GM18520 (cell line): ENCODE data around the gene APBA2.
"Not testable (repeated sequence)": the region's sequence is repeated elsewhere in the genome, so short reads cannot be mapped to it uniquely, and the experiment has no call there.

Experiments used
- ATAC-seq: cut with Tn5 transposase; IDR thresholded peaks from one replicate; pipeline ENCODE4 v1.9.1; 2021; ENCODE audit not compliant: unreplicated experiment

The APBA2 gene

GRCh38 chr15:28885630-28886430, at the start of gene APBA2:
TSS of gene APBA2 (plus strand) at chr15:28885974. CDS start at chr15:29053885, 167,911 bp downstream.
- no peak for ATAC-seq

- ATAC-seq: not testable (repeated sequence)
Observed at GRCh38 chr15:28840285-28840684, 45.5 kb upstream of the APBA2 start.

GRCh38 chr15:28842210-28842609, 43.6 kb upstream of the APBA2 start:
- not testable (repeated sequence) for ATAC-seq

GRCh38 chr15:28843520-28843919, 42.3 kb upstream of the APBA2 start:
- ATAC-seq: not testable (repeated sequence)

GRCh38 chr15:28844147-28844546, 41.6 kb upstream of the APBA2 start:
- ATAC-seq: not testable (repeated sequence)

GRCh38 chr15:28847247-28847646, 38.5 kb upstream of the APBA2 start:
- not testable (repeated sequence) for ATAC-seq

GRCh38 chr15:28847959-28848358, 37.8 kb upstream of the APBA2 start:
- ATAC-seq: not testable (repeated sequence)

- ATAC-seq: not testable (repeated sequence)
Observed at GRCh38 chr15:28848521-28848920, 37.3 kb upstream of the APBA2 start, which contains the start of gene GOLGA6L7. TSS of gene GOLGA6L7 (minus strand) at chr15:28848644. CDS start at chr15:28848549, 95 bp downstream.

- not testable (repeated sequence) for ATAC-seq
Observed at GRCh38 chr15:28849271-28849670, 36.5 kb upstream of the APBA2 start.

GRCh38 chr15:28849766-28850165, 36.0 kb upstream of the APBA2 start:
- ATAC-seq: not testable (repeated sequence)

- not testable (repeated sequence) for ATAC-seq
Observed at GRCh38 chr15:28853654-28854053, 32.1 kb upstream of the APBA2 start.

GRCh38 chr15:28854578-28854977, 31.2 kb upstream of the APBA2 start:
- ATAC-seq: not testable (repeated sequence)

- ATAC-seq: no peak
Observed at GRCh38 chr15:28861031-28861534, 24.7 kb upstream of the APBA2 start.

GRCh38 chr15:28861589-28862293, 24.0 kb upstream of the APBA2 start:
- not testable (repeated sequence) for ATAC-seq

- no peak for ATAC-seq
Observed at GRCh38 chr15:28868744-28869345, 16.9 kb upstream of the APBA2 start.

GRCh38 chr15:28871168-28871567, 14.6 kb upstream of the APBA2 start:
- ATAC-seq: no peak

- no peak for ATAC-seq
Observed at GRCh38 chr15:28873006-28873405, 12.8 kb upstream of the APBA2 start.

- ATAC-seq: no peak
Observed at GRCh38 chr15:28873585-28874190, 12.1 kb upstream of the APBA2 start.

GRCh38 chr15:28875461-28876000, 10.2 kb upstream of the APBA2 start:
- no peak for ATAC-seq

GRCh38 chr15:28876131-28876844, 9.5 kb upstream of the APBA2 start:
- ATAC-seq: no peak
